ENCODE results near the gene ATXN3.
A peak's percentile ranks its signal among the peaks of the same experiment; 100 is the strongest.
"Not testable (repeated sequence)": the region's sequence is repeated elsewhere in the genome, so short reads cannot be mapped to it uniquely, and the experiment has no call there.

The ATXN3 gene

GRCh38 chr14:92058006-92058917 lies 48.1 kb downstream of the ATXN3 start:
- peak overlapping the region; percentile 12; the same call in 1 of the 2 replicates for H3K27ac ChIP-seq
- TF ChIP-seq CTCF (conservative IDR thresholded peaks at IDR 0.05) = no peak

- no peak overlapping the region for H3K27ac ChIP-seq
- TF ChIP-seq CTCF (conservative IDR thresholded peaks at IDR 0.05) = no peak
Measured at GRCh38 chr14:92049781-92050180, 56.6 kb downstream of the ATXN3 start.

- H3K27ac ChIP-seq = not testable (repeated sequence)
Measured at GRCh38 chr14:92049221-92049620, 57.2 kb downstream of the ATXN3 start.

GRCh38 chr14:92045904-92046303 lies 60.5 kb downstream of the ATXN3 start:
- H3K27ac ChIP-seq = not testable (repeated sequence)

- peak overlapping the region; percentile 95; the same call in 1 of the 2 replicates for H3K27ac ChIP-seq
Measured at GRCh38 chr14:92041766-92042165, 64.6 kb downstream of the ATXN3 start.

- peak overlapping the region; percentile 95 for H3K27ac ChIP-seq
Measured at GRCh38 chr14:92041203-92041602, 65.2 kb downstream of the ATXN3 start.

GRCh38 chr14:92040431-92041051 lies 65.8 kb downstream of the ATXN3 start:
- peak overlapping the region; percentile 95 for H3K27ac ChIP-seq
- no peak for TF ChIP-seq CTCF (conservative IDR thresholded peaks at IDR 0.05)

More at GRCh38 chr14:92041203-92041602, 65.2 kb downstream of the ATXN3 start:
- no peak for TF ChIP-seq CTCF (conservative IDR thresholded peaks at IDR 0.05)

- TF ChIP-seq CTCF (conservative IDR thresholded peaks at IDR 0.05) = no peak
- H3K27ac ChIP-seq = peak within 1 kb of the TSS; percentile 95
Measured at GRCh38 chr14:92039719-92040430, 66.5 kb downstream of the ATXN3 start, which contains the start of gene TRIP11. Gene TRIP11, minus strand, starts transcription at chr14:92040059. Its CDS starts 374 bp downstream, at chr14:92039685.
